Measurements from ENCODE around the gene CSRP3. TPM values are rescaled to one million over a fixed set of nuclear protein-coding genes. Genes with fewer than 3 reads are reported as not detected.

The CSRP3 gene
- total and polyA plus RNA-seq, 7 donors: 35.9 to 1,082 (median 710) TPM

DNA sequence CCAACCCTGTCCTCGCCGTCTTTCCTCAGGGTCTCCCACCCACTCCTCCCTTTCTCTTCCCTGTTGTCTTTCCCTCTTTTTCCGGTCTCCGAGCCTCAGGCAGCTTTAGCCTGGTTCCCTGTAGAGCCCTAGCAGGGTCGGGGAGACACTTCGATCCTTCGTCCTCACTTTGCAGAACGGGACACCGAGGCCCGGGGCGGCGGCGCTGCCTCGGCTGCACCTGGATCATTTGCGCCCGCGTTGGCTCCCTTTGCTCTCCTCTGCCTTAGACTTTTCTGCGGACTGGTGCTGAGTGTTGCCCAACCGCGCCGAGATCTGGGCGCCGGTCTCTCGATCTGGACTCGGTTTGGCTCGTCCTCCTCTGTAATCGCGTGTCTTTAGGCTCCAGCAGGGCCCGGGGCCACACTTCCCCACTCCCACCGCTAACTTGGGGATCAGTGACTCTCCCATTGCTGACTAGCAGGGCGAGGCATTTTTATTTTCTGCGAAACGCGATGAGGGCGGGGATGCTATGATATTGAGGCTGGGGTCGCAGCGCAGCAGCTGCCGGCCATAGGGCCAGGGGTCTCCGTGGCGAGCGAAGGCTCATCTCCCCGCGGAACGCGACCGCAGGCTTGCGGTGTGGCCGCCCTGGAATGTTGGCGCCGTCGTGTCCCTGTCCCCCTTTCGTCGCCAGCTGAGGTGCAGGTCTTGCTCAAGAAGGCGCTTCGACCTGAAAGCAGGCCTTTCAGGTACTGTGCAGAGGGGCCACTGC is 40.6 kb upstream of the CSRP3 start:
- no peak overlapping the region for H3K27ac ChIP-seq
- 20 to 26% (median 22%) methylated on average over 55 of the region's 55 CpGs for WGBS, 3 donors
- TF ChIP-seq, protein P1, sequence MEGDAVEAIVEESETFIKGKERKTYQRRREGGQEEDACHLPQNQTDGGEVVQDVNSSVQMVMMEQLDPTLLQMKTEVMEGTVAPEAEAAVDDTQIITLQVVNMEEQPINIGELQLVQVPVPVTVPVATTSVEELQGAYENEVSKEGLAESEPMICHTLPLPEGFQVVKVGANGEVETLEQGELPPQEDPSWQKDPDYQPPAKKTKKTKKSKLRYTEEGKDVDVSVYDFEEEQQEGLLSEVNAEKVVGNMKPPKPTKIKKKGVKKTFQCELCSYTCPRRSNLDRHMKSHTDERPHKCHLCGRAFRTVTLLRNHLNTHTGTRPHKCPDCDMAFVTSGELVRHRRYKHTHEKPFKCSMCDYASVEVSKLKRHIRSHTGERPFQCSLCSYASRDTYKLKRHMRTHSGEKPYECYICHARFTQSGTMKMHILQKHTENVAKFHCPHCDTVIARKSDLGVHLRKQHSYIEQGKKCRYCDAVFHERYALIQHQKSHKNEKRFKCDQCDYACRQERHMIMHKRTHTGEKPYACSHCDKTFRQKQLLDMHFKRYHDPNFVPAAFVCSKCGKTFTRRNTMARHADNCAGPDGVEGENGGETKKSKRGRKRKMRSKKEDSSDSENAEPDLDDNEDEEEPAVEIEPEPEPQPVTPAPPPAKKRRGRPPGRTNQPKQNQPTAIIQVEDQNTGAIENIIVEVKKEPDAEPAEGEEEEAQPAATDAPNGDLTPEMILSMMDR (IDR thresholded peaks at IDR 0.05): no peak
- ATAC-seq: no peak
- H3K36me3 ChIP-seq (ENCODE audit: insufficient read depth in 1 of 2, low read depth in 1 of 2): no peaks in the 10 kb centered on the region
- peak in 1 of 2 donors; percentile 50 for DNase-seq
- peaks cover 0 to 27% (median 9%) of the 10 kb centered on the region in 3 donors for H3K27me3 ChIP-seq (ENCODE audit: insufficient read depth in 3 of 3, low read length in 2 of 3)
- peak overlapping the region; percentile 81 for H3K4me3 ChIP-seq
- peaks cover 10% of the 10 kb centered on the region for H3K4me1 ChIP-seq
- no peaks in the 10 kb centered on the region for H3K9me3 ChIP-seq
- intact Hi-C loops (cut with DNase I): loop anchor here in 1 of 2 donors (10.0 kb wide), 1 partner anchor 58 kb away; no protein-coding TSS in a partner anchor

DNA sequence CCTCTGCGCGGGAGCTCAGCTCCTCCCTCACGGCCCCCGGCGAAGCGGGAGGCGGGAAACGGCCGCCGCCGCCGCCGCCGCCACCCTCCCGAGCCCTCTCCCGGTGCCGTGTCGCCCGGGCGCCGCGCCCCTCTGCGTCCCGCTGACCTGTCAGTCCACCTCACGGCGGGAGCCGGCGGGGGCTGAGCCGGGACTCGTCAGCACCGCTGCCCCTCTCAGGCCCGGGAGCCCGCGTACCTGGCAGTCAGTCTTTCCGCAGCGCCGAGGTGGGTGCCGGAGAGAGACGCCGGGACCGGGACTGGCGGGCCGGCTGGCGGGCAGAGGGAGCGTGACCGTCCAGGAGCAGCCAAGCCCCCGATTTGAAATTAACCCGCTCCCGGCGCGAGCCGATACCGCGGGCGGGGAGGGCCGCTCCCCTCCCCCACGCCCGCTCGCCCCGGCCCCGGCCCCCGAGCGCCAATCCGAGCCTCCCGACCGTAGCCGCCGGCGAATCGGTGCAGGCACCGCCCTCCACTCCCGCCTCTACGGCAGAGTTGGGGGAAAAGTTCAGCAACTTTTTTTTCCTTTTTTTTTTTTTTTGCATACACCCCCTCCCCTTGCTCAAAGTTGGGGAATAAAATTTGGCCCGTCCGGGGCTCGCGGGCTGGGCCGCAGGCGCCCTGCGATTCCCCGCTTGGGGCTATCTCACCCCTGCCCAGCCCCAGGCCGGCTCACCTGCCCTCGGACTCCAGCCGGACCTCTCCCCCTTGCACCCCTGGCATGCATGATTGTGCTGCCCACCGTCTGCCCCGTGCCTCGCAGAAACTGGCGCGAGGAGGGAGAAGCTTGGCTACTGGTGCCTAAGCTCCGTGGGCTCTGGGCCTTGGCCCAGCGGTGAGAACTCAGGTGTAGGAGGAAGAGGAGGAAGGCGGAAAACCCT is 39.7 kb upstream of the CSRP3 start:
- TF ChIP-seq, protein P1 (IDR thresholded peaks at IDR 0.05): no peak
- peak overlapping the region; percentile 81 for H3K4me3 ChIP-seq
- WGBS, 3 donors: 1% methylated on average over 43 to 92 of the region's 92 CpGs
- ATAC-seq: peak; percentile 4 to 32 (median 20)
- peaks cover 10% of the 10 kb centered on the region for H3K4me1 ChIP-seq
- no peak overlapping the region for H3K27ac ChIP-seq
- intact Hi-C loops (cut with DNase I): loop anchor here in 1 of 2 donors (10.0 kb wide), 1 partner anchor 57 kb away; no protein-coding TSS in a partner anchor
- H3K9me3 ChIP-seq: no peaks in the 10 kb centered on the region
- no peaks in the 10 kb centered on the region for H3K36me3 ChIP-seq (ENCODE audit: insufficient read depth in 1 of 2, low read depth in 1 of 2)
- peaks cover 0 to 27% (median 9%) of the 10 kb centered on the region in 3 donors for H3K27me3 ChIP-seq (ENCODE audit: insufficient read depth in 3 of 3, low read length in 2 of 3)
- peak; percentile 36 to 65 for DNase-seq

DNA sequence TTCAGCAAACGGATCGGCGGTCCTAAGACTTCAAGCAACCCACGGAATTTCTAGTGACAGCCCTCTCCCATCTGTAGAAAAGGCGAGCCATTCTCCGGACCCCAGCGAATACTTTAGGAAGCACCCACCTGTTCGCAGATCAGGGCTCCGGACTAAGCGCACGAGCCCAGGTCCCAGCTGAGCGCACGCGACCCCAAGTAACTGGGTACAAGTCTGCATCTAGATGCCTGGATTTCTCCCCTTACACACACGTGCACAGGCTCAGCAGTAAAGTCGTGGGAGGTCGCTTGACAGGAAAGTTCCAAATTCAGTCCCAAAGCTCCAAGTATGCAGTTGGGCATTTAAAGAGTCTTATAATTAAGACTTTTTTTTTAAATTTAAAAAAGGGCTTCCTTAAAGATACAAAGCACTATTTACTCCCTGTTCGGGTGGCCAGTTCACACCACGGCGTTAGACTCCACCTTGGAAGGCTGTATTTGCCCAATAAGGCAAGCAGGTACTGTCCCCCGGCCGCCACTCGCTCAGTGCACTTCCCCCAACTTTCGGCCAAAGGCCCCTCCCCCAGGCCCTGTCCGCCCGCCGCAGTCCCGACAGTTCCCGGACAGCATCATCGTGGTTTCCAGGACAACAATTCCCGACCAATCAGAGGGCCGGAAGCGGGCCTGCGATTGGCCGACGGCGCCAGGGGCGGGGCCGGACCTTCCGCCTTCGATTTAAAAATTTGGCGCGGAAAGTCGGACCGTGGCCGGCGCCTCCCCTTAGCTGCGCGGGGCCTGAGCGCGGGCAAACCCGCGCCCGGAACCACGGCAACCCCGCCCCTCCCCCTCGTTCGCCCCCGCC is 38.9 kb upstream of the CSRP3 start, which contains the start of gene E2F8:
TSS of gene E2F8 (minus strand) at position 526 of the 840 bp plus-strand sequence. CDS start 824 bp downstream, outside the sequence.
- intact Hi-C loops (cut with DNase I): loop anchor here in 1 of 2 donors (10.0 kb wide), 1 partner anchor 56 kb away; no protein-coding TSS in a partner anchor
- H3K27me3 ChIP-seq (ENCODE audit: insufficient read depth in 3 of 3, low read length in 2 of 3): peaks cover 0 to 27% (median 9%) of the 10 kb centered on the region in 3 donors
- no peaks in the 10 kb centered on the region for H3K36me3 ChIP-seq (ENCODE audit: insufficient read depth in 1 of 2, low read depth in 1 of 2)
- TF ChIP-seq, protein P1 (IDR thresholded peaks at IDR 0.05): no peak
- H3K4me1 ChIP-seq: peaks cover 10% of the 10 kb centered on the region
- peak within 1 kb of the TSS; percentile 81 for H3K4me3 ChIP-seq
- 0 to 1% (median 1%) methylated on average over 50 to 59 of the region's 59 CpGs for WGBS, 3 donors
- DNase-seq (peak; percentile 91 to 95), ATAC-seq (peak; percentile 93 to 97 (median 96))
- H3K27ac ChIP-seq: peak within 1 kb of the TSS; percentile 79
- no peaks in the 10 kb centered on the region for H3K9me3 ChIP-seq

DNA sequence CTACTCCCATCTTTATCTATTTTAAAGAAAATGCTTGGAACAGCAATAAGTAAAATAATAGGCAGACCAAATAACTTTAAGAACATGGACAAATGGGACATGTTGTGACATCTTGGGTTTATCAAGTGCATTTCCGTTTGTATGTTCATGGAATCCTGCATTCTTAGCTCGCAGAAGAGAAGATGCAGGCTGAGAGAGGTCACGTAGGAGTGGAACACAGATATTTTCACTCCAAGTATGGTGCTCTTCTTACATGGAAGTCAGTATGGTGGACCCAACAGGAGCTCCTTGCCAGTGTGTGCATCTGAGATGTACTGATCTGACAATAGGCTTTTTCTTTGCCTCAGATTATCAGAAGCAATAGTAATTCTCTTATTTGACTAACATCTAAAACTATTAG is 37.3 kb upstream of the CSRP3 start:
- H3K27me3 ChIP-seq (ENCODE audit: insufficient read depth in 3 of 3, low read length in 2 of 3): peaks cover 0 to 27% (median 9%) of the 10 kb centered on the region in 3 donors
- H3K27ac ChIP-seq: peak overlapping the region; percentile 79
- 60 to 65% (median 62%) methylated on average over 3 of the region's 3 CpGs for WGBS, 3 donors
- H3K4me1 ChIP-seq: peaks cover 17% of the 10 kb centered on the region
- H3K4me3 ChIP-seq: peak overlapping the region; percentile 81
- intact Hi-C loops (cut with DNase I): loop anchor here in 1 of 2 donors (5.0 kb wide), 1 partner anchor 37 kb away; the partner anchor contains the start of gene CSRP3
- ATAC-seq (no peak), DNase-seq (no peak)
- H3K9me3 ChIP-seq: no peaks in the 10 kb centered on the region
- H3K36me3 ChIP-seq (ENCODE audit: insufficient read depth in 1 of 2, low read depth in 1 of 2): no peaks in the 10 kb centered on the region
- TF ChIP-seq, protein P1 (IDR thresholded peaks at IDR 0.05): no peak

Data from psoas muscle (tissue), 8 donors.